Ovary (tissue), 9 donors: ENCODE data around the gene OPCML. TPM values are rescaled to one million over a fixed set of nuclear protein-coding genes. Genes with fewer than 3 reads are reported as not detected.

ENCODE experiments used
- DNase-seq, 5 donors: peaks; one replicate each; pipeline ENCODE4 v3.0.0-alpha.2; 2019 to 2020
- H3K27ac ChIP-seq, 2 donors: fragments of 200-600 bp; one replicate each; pipeline versions ENCODE4 v1.5.1 to v1.8.0; 2019 to 2022
- H3K27me3 ChIP-seq: fragments of 200-600 bp; one replicate; pipeline ENCODE4 v1.8.0; 2022
- H3K36me3 ChIP-seq: fragments of 200-600 bp; sonication (generic); one replicate; pipeline ENCODE4 v1.5.1; 2019
- H3K4me1 ChIP-seq: one replicate; pipeline ENCODE4 v1.8.1; 2013; ENCODE audit warnings: mild to moderate bottlenecking, moderate library complexity; ENCODE audit not compliant: insufficient read depth
- H3K4me3 ChIP-seq: fragments of 200-600 bp; sonication (generic); one replicate; pipeline ENCODE4 v1.5.1; 2017
- H3K9me3 ChIP-seq, 2 donors: fragments of 200-600 bp in 1 of 2; sonication (generic) in 1 of 2; one replicate each; pipeline versions ENCODE4 v1.5.1 to v1.8.1; 2013 to 2019; ENCODE audit warnings: mild to moderate bottlenecking in 1 of 2, moderate library complexity in 1 of 2
- EP300 ChIP-seq: sonication (generic); formaldehyde crosslinking; IDR thresholded peaks from one replicate; pipeline ENCODE4 v1.6.1; 2017; ENCODE audit warnings: antibody characterized with exemption
- POLR2A ChIP-seq: fragments of 450-650 bp; IDR thresholded peaks from one replicate; pipeline ENCODE4 v1.6.1; 2017; ENCODE audit warnings: antibody characterized with exemption, mild to moderate bottlenecking, moderate library complexity
- WGBS, 3 donors: extraction: QIAGEN DNeasy Blood & Tissue Kit in 1 of 3; methylation state at CpG; one replicate each; pipeline versions ENCODE4 v1.1.5 to v1.1.7; 2013 to 2017; 5-methylcytosine and 5-hydroxymethylcytosine counted together
- intact Hi-C, 4 donors: fragments of 100-400 bp; cut with DNase I; formaldehyde crosslinking; loops; one replicate each; pipeline versions ENCODE4 v1.11.0 to v1.15.1; 2022 to 2023
- polyA plus RNA-seq, 2 donors: library from polyadenylated mRNA; stranded (reverse); fragments of 200-250 nt in 1 of 2; fragments of 350-450 nt in 1 of 2; fragmentation: Illumina TruSeq in 1 of 2; extraction: RNeasy Lipid Tissue Mini Kit (QIAGEN cat#74804) in 1 of 2; gene quantifications; one replicate each; pipeline ENCODE4 v1.2.3, GENCODE V29; 2013 to 2014
- total RNA-seq, 7 donors: library from RNA; depleted of rRNA in 2 of 7; stranded (reverse); fragments of >200 nt in 2 of 7; fragmentation: NEBNext Ultra II Directional in 3 of 7; extraction: Animal tissue kit (Norgen Biotek cat#: 25700) in 3 of 7; gene quantifications; one replicate each; pipeline versions ENCODE4 v1.1.0 to v1.2.4, GENCODE V29; 2016 to 2023
- TF ChIP-seq, protein P1 (sequence below), 3 donors: fragments of 450-650 bp in 2 of 3; fragments of 200-600 bp in 1 of 3; IDR thresholded peaks; one replicate each; pipeline versions ENCODE4 v1.5.1 to v1.8.0; 2016 to 2022; ENCODE audit warnings: antibody characterized with exemption in 3 of 3, mild to moderate bottlenecking in 1 of 3
- donor health status: DM: no; HTN: no; CAD: no; lungs with moderate emphysema.
- donor health status: DM: no; HTN: no; CAD: no.
- donor health status: Bipolar disorder and iron deficiency.
- donor health status: DM: yes; HTN: yes; CAD: no.
- donor health status: DM: no; HTN: no; CAD: no.
- donor health status: DM: yes; HTN: yes; CAD: no.

Gene OPCML
- total and polyA plus RNA-seq, 9 donors: under 0.01 to 2.8 (median 0.32) TPM; not detected in 2

DNA sequence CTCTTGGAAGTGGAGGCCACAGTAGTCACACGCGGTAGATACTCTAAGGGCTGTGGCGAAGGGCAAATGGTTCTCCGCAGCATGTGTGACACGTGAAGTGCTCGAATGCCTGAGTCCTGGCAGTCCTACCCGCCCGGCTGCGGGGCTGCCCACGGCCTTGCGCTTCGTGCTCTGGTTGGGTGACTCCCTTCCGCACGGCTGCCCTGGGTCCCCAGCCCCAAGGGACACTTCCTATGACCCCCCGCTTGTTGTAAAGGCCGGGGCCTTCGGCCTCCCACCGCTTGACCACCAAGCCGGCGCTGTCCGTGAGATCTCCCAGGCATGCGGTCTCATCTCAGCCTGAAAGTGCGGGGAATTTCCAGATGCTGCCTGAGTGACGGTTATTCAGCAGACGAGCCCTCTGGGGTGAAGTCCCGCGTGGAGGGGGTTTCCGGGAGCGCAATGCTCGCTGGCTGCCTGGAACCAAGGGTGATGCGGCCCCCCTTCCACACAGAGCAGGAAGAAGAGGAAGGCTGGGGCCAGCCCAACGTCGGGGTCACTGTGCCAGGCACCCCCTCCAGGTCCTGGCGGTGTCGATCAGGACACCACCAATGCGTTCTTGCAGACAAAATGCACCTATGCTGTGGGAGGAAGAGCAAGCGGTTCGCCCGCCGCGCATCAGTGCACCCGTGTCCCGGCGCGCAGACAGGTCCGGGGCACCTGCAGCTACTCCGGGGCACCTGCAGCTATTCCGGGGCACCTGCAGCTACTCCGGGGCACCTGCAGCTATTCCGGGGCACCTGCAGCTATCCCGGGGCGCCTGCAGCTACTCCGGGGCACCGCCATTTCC, 171.2 kb downstream of the OPCML start:
- WGBS, 3 donors: 92% methylated on average over 54 of the region's 54 CpGs
- Histone ChIP-seq H3K27me3 (no peaks in the 10 kb centered on the region), H3K4me1 (no peaks in the 10 kb centered on the region), H3K36me3 (no peaks in the 10 kb centered on the region), H3K27ac (no peak overlapping the region), H3K4me3 (no peak overlapping the region), H3K9me3 (no peaks in the 10 kb centered on the region)
- DNase-seq: no peak
- intact Hi-C loops: no loop called here
- no peak for TF ChIP-seq POLR2A
- no peak for TF ChIP-seq EP300
- TF ChIP-seq, protein P1, sequence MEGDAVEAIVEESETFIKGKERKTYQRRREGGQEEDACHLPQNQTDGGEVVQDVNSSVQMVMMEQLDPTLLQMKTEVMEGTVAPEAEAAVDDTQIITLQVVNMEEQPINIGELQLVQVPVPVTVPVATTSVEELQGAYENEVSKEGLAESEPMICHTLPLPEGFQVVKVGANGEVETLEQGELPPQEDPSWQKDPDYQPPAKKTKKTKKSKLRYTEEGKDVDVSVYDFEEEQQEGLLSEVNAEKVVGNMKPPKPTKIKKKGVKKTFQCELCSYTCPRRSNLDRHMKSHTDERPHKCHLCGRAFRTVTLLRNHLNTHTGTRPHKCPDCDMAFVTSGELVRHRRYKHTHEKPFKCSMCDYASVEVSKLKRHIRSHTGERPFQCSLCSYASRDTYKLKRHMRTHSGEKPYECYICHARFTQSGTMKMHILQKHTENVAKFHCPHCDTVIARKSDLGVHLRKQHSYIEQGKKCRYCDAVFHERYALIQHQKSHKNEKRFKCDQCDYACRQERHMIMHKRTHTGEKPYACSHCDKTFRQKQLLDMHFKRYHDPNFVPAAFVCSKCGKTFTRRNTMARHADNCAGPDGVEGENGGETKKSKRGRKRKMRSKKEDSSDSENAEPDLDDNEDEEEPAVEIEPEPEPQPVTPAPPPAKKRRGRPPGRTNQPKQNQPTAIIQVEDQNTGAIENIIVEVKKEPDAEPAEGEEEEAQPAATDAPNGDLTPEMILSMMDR (IDR thresholded peaks at IDR 0.05): no peak

DNA sequence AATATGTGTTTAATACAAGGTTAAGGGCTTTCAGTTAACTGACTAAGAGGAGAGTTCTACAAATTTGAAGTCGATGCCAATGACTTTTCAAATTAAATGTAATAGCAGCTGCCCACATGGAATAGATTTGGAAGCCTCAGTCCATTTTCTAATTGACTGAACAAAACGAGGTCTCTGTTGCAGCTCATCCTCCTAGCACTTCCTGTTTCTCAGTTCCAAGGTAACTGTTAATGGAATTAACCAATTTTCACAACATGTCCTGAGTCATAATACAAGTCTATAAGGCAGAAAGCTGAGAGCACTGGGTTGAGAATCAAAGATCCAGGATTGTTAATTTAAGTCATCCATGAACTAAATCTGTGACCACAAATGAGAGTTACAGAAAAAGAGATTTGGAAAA, 177.2 kb downstream of the OPCML start:
- intact Hi-C loops: no loop called here
- H3K4me3 ChIP-seq: no peak overlapping the region
- H3K9me3 ChIP-seq: no peaks in the 10 kb centered on the region
- no peaks in the 10 kb centered on the region for H3K4me1 ChIP-seq
- no peak overlapping the region for H3K27ac ChIP-seq
- no peaks in the 10 kb centered on the region for H3K27me3 ChIP-seq
- TF ChIP-seq, protein P1 (IDR thresholded peaks at IDR 0.05): no peak
- no peak for DNase-seq
- WGBS, 3 donors: 40 to 49% (median 47%) methylated on average over 2 of the region's 2 CpGs
- H3K36me3 ChIP-seq: no peaks in the 10 kb centered on the region

DNA sequence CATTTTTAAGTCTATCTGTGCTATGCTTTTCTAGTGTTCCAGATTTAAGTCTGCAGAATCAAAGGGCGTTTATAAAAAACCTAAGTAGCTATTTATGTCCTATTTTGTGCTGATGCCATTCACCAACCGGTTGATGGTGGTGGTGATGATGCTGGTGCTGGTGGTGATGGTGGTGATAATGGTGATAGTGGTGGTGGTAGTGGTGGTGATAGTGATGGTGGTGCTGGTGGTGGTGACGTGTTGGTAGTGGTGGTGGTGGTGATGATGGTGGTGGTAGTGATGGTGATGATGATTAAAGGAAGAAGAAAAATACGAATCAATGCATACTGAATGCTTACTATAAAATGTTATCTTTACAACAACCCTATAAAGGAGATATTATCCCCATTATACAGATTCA, 178.2 kb downstream of the OPCML start:
- no peaks in the 10 kb centered on the region for H3K27me3 ChIP-seq
- no peak overlapping the region for H3K4me3 ChIP-seq
- H3K27ac ChIP-seq: no peak overlapping the region
- H3K4me1 ChIP-seq: no peaks in the 10 kb centered on the region
- H3K9me3 ChIP-seq: no peaks in the 10 kb centered on the region
- H3K36me3 ChIP-seq: no peaks in the 10 kb centered on the region
- DNase-seq: no peak
- TF ChIP-seq POLR2A: no peak
- TF ChIP-seq EP300: no peak
- TF ChIP-seq, protein P1 (IDR thresholded peaks at IDR 0.05): no peak
- intact Hi-C loops: no loop called here
- WGBS, 3 donors: 78 to 88% (median 84%) methylated on average over 4 of the region's 4 CpGs

DNA sequence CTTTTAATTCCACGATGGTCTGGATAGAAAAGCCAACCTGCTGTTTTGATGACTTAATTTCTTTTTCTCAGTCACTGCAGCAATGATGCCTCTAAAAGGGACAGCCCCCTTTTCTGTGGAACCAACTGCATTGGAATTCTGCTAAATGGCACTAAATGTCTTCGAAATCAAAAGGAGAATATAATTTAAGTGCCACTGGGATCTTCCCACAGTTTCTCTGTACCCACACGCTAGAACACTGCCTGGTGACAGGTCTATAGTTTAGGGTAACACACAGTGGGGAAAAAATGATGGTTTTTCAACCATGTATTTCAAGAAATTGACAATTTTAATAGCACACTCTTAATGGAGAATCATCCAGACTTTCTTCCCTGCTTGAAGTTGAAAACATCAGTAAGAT, 182.3 kb downstream of the OPCML start:
- intact Hi-C loops: no loop called here
- DNase-seq: no peak
- 52 to 67% (median 66%) methylated on average over 3 of the region's 3 CpGs for WGBS, 3 donors
- H3K9me3 ChIP-seq: no peaks in the 10 kb centered on the region
- no peak overlapping the region for H3K27ac ChIP-seq
- no peaks in the 10 kb centered on the region for H3K36me3 ChIP-seq
- H3K4me3 ChIP-seq: no peak overlapping the region
- H3K4me1 ChIP-seq: no peaks in the 10 kb centered on the region
- H3K27me3 ChIP-seq: no peaks in the 10 kb centered on the region
- TF ChIP-seq POLR2A (no peak), EP300 (no peak)
- TF ChIP-seq, protein P1 (IDR thresholded peaks at IDR 0.05): no peak
